Ectodermal cell (in vitro differentiated cells): ENCODE results near the gene MCFD2.
A peak's percentile ranks its signal among the peaks of the same experiment; 100 is the strongest.

Experiments
- H3K27ac ChIP-seq: 2 replicates; pipeline ENCODE4 v1.7.0; 2013; ENCODE audit warnings: mild to moderate bottlenecking, low read depth, low read length; ENCODE audit not compliant: insufficient read depth, poor library complexity, severe bottlenecking
- H3K27me3 ChIP-seq: 2 replicates; pipeline ENCODE4 v1.7.0; 2013; ENCODE audit warnings: mild to moderate bottlenecking, low read length; ENCODE audit not compliant: insufficient read depth, control insufficient read depth, poor library complexity, severe bottlenecking
- H3K36me3 ChIP-seq: one replicate; pipeline ENCODE4 v1.7.0; 2013; ENCODE audit warnings: low read length; ENCODE audit not compliant: control insufficient read depth, insufficient read depth
- H3K4me1 ChIP-seq: one replicate; pipeline ENCODE4 v1.7.0; 2013; ENCODE audit warnings: low read length; ENCODE audit not compliant: control insufficient read depth, insufficient read depth
- H3K4me3 ChIP-seq: 2 replicates; pipeline ENCODE4 v1.7.0; 2013; ENCODE audit warnings: low read depth, low read length, control low read depth; ENCODE audit not compliant: insufficient read depth
- H3K9me3 ChIP-seq: 2 replicates; pipeline ENCODE4 v1.7.0; 2013; ENCODE audit warnings: mild to moderate bottlenecking, low read length, moderate library complexity; ENCODE audit not compliant: control insufficient read depth
- WGBS, 2 experiments: methylation state at CpG; one replicate each; pipeline ENCODE4 v1.1.7; 2013; ENCODE audit warnings: missing lambda C conversion rate in 2 of 2; 5-methylcytosine and 5-hydroxymethylcytosine counted together

MCFD2 gene

DNA sequence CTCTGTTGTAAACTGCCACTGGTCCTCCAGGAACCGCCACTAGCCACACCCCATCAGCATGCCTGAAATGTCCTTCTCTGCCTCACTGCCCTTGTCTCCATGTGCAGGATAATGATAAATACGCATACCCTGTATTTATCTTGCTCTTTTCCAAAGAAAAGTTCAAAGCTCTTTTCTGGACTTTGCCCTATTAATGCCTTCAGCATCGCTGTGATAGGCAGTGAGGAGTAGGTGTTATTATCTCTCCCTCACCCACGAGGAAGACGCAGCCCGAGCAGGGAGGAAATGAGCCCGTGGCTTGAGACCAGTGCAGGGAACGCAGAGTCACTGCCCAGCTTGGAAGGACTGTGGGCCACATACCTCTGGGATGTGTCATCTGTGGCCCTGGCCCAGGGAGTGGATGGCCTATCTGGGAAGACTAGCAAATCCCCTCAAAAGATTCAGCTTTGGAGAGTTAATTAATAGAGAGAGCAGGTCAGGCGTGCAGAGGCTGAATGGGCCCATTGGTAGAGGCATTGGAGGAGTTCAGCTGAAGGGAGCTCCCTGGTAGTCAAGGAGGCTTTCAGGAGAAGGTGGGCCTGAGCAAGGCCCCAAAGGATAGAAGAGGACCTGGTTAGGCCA, 39.5 kb upstream of the MCFD2 start:
- H3K27ac ChIP-seq: no peak overlapping the region
- 90 to 92% methylated on average over 9 of the region's 9 CpGs for WGBS, 2 experiments

DNA sequence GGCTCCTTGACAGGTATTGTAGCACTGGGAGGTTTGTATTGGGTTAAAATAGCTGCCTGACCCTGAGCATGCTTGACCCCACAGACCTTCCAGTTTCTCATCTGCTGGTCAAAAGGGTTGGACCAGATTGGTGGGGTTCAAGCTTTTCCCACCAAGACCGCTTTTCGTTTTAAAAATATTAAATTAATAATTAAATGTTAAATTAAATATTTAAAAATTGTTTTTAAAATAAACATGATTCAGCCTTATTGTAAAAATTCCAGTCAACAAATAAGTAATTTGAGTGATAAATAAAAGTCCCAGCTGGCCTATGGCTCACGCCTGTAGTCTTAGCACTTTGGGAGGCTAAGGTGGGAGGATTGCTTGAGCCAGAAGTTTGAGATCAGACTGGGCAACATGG, 36.6 kb upstream of the MCFD2 start:
- peaks cover 6% of the 10 kb centered on the region for H3K4me1 ChIP-seq
- no peaks in the 10 kb centered on the region for H3K27me3 ChIP-seq
- H3K27ac ChIP-seq: no peak overlapping the region
- 93 to 97% methylated on average over 1 of the region's 3 CpGs for WGBS, 2 experiments
- no peak overlapping the region for H3K4me3 ChIP-seq
- peaks cover under 1% of the 10 kb centered on the region for H3K36me3 ChIP-seq
- H3K9me3 ChIP-seq: no peaks in the 10 kb centered on the region

More for the DNA sequence above, 39.5 kb upstream of the MCFD2 start:
- Histone ChIP-seq H3K9me3 (no peaks in the 10 kb centered on the region), H3K4me3 (no peak overlapping the region), H3K36me3 (peaks cover 9% of the 10 kb centered on the region), H3K27me3 (no peaks in the 10 kb centered on the region), H3K4me1 (peaks cover 6% of the 10 kb centered on the region)

GRCh38 chr2:46951290-46952064, 35.9 kb upstream of the MCFD2 start:
- Histone ChIP-seq H3K4me3 (no peak overlapping the region), H3K36me3 (no peaks in the 10 kb centered on the region), H3K27me3 (no peaks in the 10 kb centered on the region), H3K9me3 (no peaks in the 10 kb centered on the region), H3K27ac (no peak overlapping the region), H3K4me1 (peaks cover 6% of the 10 kb centered on the region)
- WGBS, 2 experiments: 91 to 94% methylated on average over 9 of the region's 9 CpGs

DNA sequence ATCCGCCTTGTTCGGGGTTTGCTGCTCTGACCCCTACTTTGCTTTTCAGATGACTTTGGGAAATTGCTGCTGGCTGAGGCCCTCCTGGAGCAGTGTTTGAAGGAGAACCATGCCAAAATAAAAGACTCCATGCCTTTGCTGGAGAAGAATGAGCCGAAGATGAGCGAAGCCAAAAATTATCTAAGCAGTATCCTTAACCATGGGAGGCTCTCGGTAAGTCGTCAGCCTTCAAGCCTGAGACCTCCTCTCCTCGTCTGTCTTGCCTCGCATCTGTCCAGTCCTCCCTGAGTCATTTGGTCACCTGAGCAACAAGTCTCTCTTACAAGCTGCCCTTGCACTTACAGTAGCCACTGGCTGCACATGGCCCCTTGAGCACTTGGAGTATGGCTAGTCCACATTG, 34.7 kb upstream of the MCFD2 start:
- 87 to 91% methylated on average over 8 of the region's 8 CpGs for WGBS, 2 experiments
- Histone ChIP-seq H3K4me3 (no peak overlapping the region), H3K9me3 (no peaks in the 10 kb centered on the region), H3K36me3 (no peaks in the 10 kb centered on the region), H3K4me1 (peaks cover 6% of the 10 kb centered on the region), H3K27ac (no peak overlapping the region), H3K27me3 (no peaks in the 10 kb centered on the region)

GRCh38 chr2:46947841-46948240, 32.2 kb upstream of the MCFD2 start:
- WGBS, 2 experiments: 86 to 88% methylated on average over 11 of the region's 11 CpGs
- Histone ChIP-seq H3K27me3 (peaks cover under 1% of the 10 kb centered on the region), H3K9me3 (no peaks in the 10 kb centered on the region), H3K4me1 (peaks cover 6% of the 10 kb centered on the region), H3K36me3 (no peaks in the 10 kb centered on the region), H3K4me3 (no peak overlapping the region), H3K27ac (no peak overlapping the region)

GRCh38 chr2:46945671-46946070, 30.1 kb upstream of the MCFD2 start:
- Histone ChIP-seq H3K27ac (no peak overlapping the region), H3K4me1 (peaks cover 10% of the 10 kb centered on the region), H3K9me3 (no peaks in the 10 kb centered on the region), H3K27me3 (peaks cover 12% of the 10 kb centered on the region), H3K36me3 (no peaks in the 10 kb centered on the region), H3K4me3 (no peak overlapping the region)
- 96% methylated on average over 7 of the region's 7 CpGs for WGBS, 2 experiments

GRCh38 chr2:46943881-46944798, 28.5 kb upstream of the MCFD2 start:
- H3K9me3 ChIP-seq: no peaks in the 10 kb centered on the region
- H3K4me3 ChIP-seq: no peak overlapping the region
- H3K27ac ChIP-seq: no peak overlapping the region
- WGBS, 2 experiments: 90 to 96% methylated on average over 8 to 9 of the region's 9 CpGs
- no peaks in the 10 kb centered on the region for H3K36me3 ChIP-seq
- peaks cover 20% of the 10 kb centered on the region for H3K27me3 ChIP-seq
- peaks cover 10% of the 10 kb centered on the region for H3K4me1 ChIP-seq

GRCh38 chr2:46942891-46943626, 27.5 kb upstream of the MCFD2 start:
- H3K4me1 ChIP-seq: peaks cover 10% of the 10 kb centered on the region
- H3K4me3 ChIP-seq: no peak overlapping the region
- 91% methylated on average over 10 of the region's 10 CpGs for WGBS, 2 experiments
- H3K27me3 ChIP-seq: peaks cover 20% of the 10 kb centered on the region
- H3K9me3 ChIP-seq: no peaks in the 10 kb centered on the region
- H3K36me3 ChIP-seq: no peaks in the 10 kb centered on the region
- no peak overlapping the region for H3K27ac ChIP-seq

GRCh38 chr2:46942143-46942526, 26.5 kb upstream of the MCFD2 start:
- H3K9me3 ChIP-seq: no peaks in the 10 kb centered on the region
- no peaks in the 10 kb centered on the region for H3K36me3 ChIP-seq
- H3K27ac ChIP-seq: no peak overlapping the region
- peak overlapping the region; percentile 80 for H3K4me3 ChIP-seq
- 1 to 2% methylated on average over 10 of the region's 10 CpGs for WGBS, 2 experiments
- peaks cover 10% of the 10 kb centered on the region for H3K4me1 ChIP-seq
- peaks cover 20% of the 10 kb centered on the region for H3K27me3 ChIP-seq
